T47D (cell line): Measurements from ENCODE around the gene DENND6B.
"Not testable (repeated sequence)": the region's sequence is repeated elsewhere in the genome, so short reads cannot be mapped to it uniquely, and the experiment has no call there.

ENCODE experiments used
- DNase-seq, 2 experiments: peaks; one replicate each; pipeline versions ENCODE4 v3.0.0 to v3.0.0-alpha.2; 2011 to 2012; ENCODE audit warnings: low read depth in 1 of 2, low spot score in 1 of 2
- JUND ChIP-seq: IDR thresholded peaks from 2 replicates; pipeline ENCODE4 v1.6.1; 2012; ENCODE audit warnings: low read depth
- in situ Hi-C: cut with HindIII; loops from 2 replicates; pipeline ENCODE4 v1.10.0; 2016; ENCODE audit warnings: low sequenced_read_pairs, low pct_unique_long_range_greater_than_20kb

DENND6B gene

DNA sequence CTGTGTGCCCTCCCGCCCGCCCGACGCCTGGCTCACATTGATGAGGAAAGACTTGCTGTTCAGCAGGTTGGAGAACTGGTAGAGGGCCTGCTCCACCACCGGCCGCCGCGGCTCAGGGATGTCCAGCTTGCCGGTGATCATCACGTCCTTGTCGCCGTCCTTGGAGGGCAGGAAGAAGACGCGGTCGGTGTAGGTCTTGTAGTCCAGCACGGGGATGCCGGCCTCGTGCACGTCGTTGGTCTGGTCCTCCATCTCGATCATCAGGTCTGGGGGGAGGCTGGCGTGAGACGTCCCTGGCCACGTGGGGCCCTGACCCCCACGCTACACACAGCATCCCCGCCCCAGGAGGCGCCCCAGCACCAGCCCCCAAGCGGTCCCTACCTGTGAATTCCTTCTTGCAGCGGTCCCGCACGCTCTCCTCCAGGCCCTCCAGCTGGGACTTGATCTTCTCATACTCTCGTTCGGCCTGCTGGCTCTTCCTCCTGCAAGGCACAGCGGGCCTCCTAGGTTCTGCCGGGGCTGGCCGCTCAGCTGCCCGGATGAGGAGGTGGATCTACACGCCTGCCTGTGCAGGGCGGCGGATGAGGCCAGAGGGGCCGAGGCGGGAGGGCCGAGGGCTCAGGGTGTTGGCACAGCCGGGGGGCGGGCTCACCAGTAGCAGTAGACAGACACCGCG, 46.0 kb downstream of the DENND6B start:
- no peak for TF ChIP-seq JUND
- no peak for DNase-seq
- in situ Hi-C loops: no loop called here

DNA sequence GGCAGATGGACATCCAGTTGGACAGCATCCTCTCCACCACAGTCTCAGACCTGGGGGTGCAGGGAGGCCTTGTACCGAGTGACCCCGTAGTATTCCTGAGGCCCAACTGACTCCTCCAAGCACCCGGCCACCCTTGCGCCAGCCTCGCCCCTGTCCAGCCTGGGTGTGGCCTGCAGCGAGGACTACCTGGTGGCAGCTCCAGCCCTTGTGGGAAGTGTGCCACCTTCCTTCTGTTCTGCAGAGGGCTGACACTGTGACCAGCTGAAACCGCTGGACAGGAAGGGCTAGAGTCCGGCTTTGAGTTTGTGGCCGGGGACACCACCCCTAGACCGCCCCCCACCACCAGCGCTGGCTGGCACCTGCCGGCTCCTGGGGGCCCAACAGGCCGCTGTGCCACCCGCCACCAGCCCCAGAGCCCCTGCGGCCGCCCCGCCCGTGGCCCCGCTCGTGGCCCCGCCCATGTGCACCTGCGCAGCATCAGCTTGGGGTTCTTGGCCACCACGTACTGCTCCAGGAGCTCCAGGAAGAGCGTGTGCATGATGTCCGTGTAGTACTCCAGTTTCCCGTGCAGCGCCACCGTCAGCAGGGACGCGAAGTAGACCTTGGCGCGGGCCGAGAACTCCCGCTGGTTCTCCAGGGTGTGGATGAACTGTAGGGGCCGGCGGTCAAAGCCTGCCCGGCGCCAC, 46.6 kb downstream of the DENND6B start:
- no peak for TF ChIP-seq JUND
- DNase-seq: no peak
- in situ Hi-C loops: no loop called here

GRCh38 chr22:50278956-50279619, 47.7 kb downstream of the DENND6B start:
- TF ChIP-seq JUND: no peak
- in situ Hi-C loops: no loop called here
- no peak for DNase-seq

- TF ChIP-seq JUND: no peak
- no peak for DNase-seq
- in situ Hi-C loops: no loop called here
Measured at GRCh38 chr22:50278461-50278860, 48.4 kb downstream of the DENND6B start.

GRCh38 chr22:50277761-50278160, 49.1 kb downstream of the DENND6B start:
- no peak for DNase-seq
- TF ChIP-seq JUND: no peak
- in situ Hi-C loops: no loop called here

- TF ChIP-seq JUND: no peak
- peak in 1 of 2 experiments; percentile 78 for DNase-seq
- in situ Hi-C loops: no loop called here
Measured at GRCh38 chr22:50276143-50276542, 50.7 kb downstream of the DENND6B start.

- no peak for DNase-seq
- no peak for TF ChIP-seq JUND
- in situ Hi-C loops: no loop called here
Measured at GRCh38 chr22:50275181-50276055, 51.4 kb downstream of the DENND6B start.

- TF ChIP-seq JUND: no peak
- DNase-seq: no peak
- in situ Hi-C loops: no loop called here
Measured at GRCh38 chr22:50274771-50275170, 52.0 kb downstream of the DENND6B start.

GRCh38 chr22:50274311-50274710, 52.5 kb downstream of the DENND6B start:
- peak in 1 of 2 experiments; percentile 77 for DNase-seq

DNA sequence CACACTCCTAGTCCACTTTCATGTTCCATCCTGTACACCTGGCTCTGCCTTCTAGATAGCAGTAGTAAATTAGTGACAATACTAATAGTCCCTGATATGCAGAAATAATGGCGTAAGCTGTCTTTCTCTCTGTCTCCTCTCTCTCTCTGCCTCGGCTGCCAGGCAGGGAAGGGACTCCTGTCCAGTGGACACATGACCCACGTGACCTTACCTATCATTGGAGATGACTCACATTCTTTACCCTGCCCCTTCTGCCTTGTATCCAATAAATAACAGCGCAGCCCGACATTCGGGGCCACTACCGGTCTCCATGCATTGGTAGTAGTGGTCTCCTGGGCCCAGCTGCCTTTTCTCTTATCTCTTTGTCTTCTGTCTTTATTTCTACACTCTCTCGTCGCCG, 53.0 kb downstream of the DENND6B start:
- in situ Hi-C loops, DNase-seq: not testable (repeated sequence)

More at GRCh38 chr22:50274311-50274710, 52.5 kb downstream of the DENND6B start:
- no peak for TF ChIP-seq JUND
- in situ Hi-C loops: no loop called here

- in situ Hi-C loops, DNase-seq: not testable (repeated sequence)
Measured at GRCh38 chr22:50273352-50273751, 53.5 kb downstream of the DENND6B start.

GRCh38 chr22:50272044-50272802, 54.6 kb downstream of the DENND6B start:
- no peak for TF ChIP-seq JUND
- in situ Hi-C loops: no loop called here
- DNase-seq: no peak
